GM10248 (cell line): ENCODE results near the gene LLPH.

Experiments
- CTCF ChIA-PET: fragments of 300-600 bp; sonication (Branson Sonifier 250); formaldehyde crosslinking; extraction: SDS; loops from one replicate; lab custom pipeline; 2021; ENCODE audit warnings: antibody characterized with exemption; lab: Yijun Ruan, JAX
- POLR2A ChIA-PET: fragments of 350-650 bp; sonication (Branson Sonifier 250); formaldehyde crosslinking; extraction: SDS; loops from one replicate; lab custom pipeline; 2020; ENCODE audit warnings: antibody characterized with exemption; lab: Yijun Ruan, JAX
- DNase-seq: peaks from one replicate; pipeline ENCODE4 v3.0.0; 2012; ENCODE audit errors: extremely low spot score
- CTCF ChIP-seq: IDR thresholded peaks from 2 replicates; pipeline ENCODE4 v1.5.1; 2012; ENCODE audit warnings: mild to moderate bottlenecking, low read depth; ENCODE audit errors: extremely low read depth, missing control alignments, control extremely low read depth

Gene LLPH

DNA sequence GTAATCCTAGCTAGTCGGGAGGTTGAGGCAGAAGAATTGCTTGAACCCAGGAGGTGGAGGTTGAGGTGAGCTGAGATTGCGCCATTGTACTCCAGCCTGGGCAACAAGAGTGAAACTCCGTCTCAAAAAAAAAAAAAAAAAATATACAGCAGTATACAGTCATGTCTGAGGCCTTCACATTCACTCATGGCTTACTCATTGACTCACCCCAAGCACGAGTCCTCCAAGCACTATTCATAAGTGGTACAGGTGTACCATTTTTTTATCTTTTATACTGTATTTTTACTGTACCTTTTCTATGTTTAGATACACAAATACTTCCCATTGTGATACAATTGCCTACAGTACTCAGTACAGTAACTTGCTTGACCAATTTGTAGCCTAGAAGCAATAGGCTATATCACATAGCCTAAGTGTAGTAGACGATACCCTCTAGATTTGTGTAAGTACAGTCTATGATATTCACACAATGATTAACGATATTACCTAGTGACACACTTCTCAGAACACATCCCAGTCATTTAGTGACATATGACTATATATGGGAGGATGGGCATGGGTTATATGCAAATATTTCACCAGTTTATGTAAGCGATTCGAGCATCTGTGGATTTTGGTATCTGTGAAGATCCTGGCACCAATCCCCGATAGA, 12.2 kb downstream of the LLPH start:
- no peak for DNase-seq
- POLR2A ChIA-PET = no interaction called here
- TF ChIP-seq CTCF = no peak
- CTCF ChIA-PET = interaction anchor here (1.8 to 5.9 kb wide), 2 partner anchors 12 kb away, joined by 4 to 40 read pairs; partner anchors contain the start of gene LLPH

GRCh38 chr12:66117242-66117641, 13.3 kb downstream of the LLPH start:
- DNase-seq = no peak
- ChIA-PET CTCF (interaction anchor here (5.9 kb wide), 1 partner anchor 11 kb away, joined by 40 read pairs; no protein-coding TSS in a partner anchor), POLR2A (no interaction called here)
- no peak for TF ChIP-seq CTCF

DNA sequence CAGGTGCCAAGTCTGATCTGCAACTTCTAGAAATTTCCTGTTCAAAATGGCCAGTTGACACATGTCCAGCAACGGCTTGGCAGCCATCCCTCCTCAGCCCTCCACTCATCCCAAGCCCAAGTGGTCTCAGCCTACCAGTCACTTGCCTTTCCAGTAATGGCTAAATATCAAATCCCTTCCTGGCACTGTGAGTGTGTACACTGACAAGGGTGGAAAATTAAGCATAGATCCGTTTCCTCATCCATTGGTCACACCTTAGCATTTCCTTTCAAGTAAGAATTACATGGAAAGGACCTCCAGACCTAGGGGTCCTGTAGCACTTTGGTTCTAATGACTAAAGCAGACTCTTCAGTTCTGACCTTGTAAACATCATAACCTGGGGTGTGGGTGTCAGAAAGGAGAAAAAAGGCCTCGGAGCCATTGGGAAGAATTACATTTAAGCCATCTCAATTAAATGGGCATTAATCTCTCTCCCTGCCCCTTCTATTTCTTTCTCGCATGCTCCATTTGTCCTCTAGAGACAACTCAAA, 15.4 kb downstream of the LLPH start:
- no peak for DNase-seq
- ChIA-PET CTCF (interaction anchor here (5.9 kb wide), 1 partner anchor 9 kb away, joined by 40 read pairs; no protein-coding TSS in a partner anchor), POLR2A (no interaction called here)
- no peak for TF ChIP-seq CTCF

DNA sequence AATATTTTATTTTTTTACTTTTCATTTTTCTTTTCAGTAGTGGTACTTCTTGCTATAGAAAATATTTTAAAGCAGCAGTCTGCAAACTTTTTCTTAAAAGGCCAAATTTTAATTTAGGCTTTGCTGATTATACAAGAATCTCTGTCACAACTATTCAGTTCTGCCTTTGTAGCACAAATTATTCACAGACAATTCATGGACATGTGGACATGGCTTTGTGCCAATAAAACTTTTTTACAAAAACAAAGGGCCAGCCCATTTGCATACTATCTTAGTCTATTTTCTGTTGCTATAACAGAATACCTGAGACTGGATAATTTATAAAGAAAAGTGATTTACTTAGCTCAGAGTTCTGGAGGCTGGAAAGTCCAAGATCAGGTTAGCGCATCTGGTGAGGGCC, 17.1 kb downstream of the LLPH start:
- POLR2A ChIA-PET = no interaction called here

DNA sequence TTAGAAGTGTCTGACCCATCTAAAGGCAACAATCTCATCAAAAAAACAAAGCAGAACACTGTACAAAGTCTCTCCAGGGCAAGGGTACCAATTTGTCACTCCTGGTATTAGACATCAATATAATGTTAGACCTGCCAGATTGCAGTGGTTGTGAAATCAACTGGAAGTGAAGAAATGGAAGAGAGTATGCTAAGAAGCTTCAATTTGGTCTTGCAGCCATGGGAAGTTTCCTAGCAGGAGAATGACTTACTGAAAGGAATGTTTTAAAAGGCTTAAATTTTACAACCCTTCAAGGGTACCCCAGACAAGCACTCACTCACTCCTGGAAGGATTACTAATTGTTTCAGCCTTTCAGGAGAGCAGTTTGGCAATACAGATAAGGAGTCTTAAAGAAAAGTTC, 18.9 kb downstream of the LLPH start:
- POLR2A ChIA-PET = no interaction called here
- CTCF ChIA-PET = interaction anchor here (2.1 kb wide), 1 partner anchor 555 kb away, joined by 9 read pairs; no protein-coding TSS in a partner anchor
- DNase-seq = no peak
- TF ChIP-seq CTCF = no peak

More for the DNA sequence above, 17.1 kb downstream of the LLPH start:
- CTCF ChIA-PET = interaction anchor here (1.9 kb wide), 1 partner anchor 557 kb away, joined by 6 read pairs; no protein-coding TSS in a partner anchor
- no peak for TF ChIP-seq CTCF
- no peak for DNase-seq

- CTCF ChIA-PET = interaction anchor here (1.1 to 2.7 kb wide), 2 partner anchors 507 to 553 kb away, joined by 3 to 18 read pairs; no protein-coding TSS in a partner anchor
- DNase-seq = no peak
- POLR2A ChIA-PET = no interaction called here
- no peak for TF ChIP-seq CTCF
These were observed 21.5 kb downstream of the LLPH start for GRCh38 chr12:66109056-66109455.
